SK-N-MC (cell line): ENCODE measurements around the gene TLR9.

Source experiments
- DNase-seq: peaks from one replicate; pipeline ENCODE4 v3.0.0-alpha.2; 2011; ENCODE audit warnings: low read depth, low spot score
- H3K27ac ChIP-seq: fragments of 200-600 bp; sonication (generic); 2 replicates; pipeline ENCODE4 v1.5.1; 2016; ENCODE audit warnings: mixed run types
- H3K36me3 ChIP-seq: fragments of 200-600 bp; sonication (generic); 2 replicates; pipeline ENCODE4 v1.6.1; 2017; ENCODE audit warnings: antibody characterized with exemption, low read length, mixed read lengths; ENCODE audit not compliant: insufficient read depth
- H3K4me3 ChIP-seq: fragments of 200-600 bp; sonication (generic); 2 replicates; pipeline ENCODE4 v1.5.1; 2016
- H3K9ac ChIP-seq: fragments of 200-600 bp; sonication (generic); 2 replicates; pipeline ENCODE4 v1.8.0; 2017; ENCODE audit warnings: mixed run types, mixed read lengths; ENCODE audit not compliant: insufficient read length
- H3K9me3 ChIP-seq: fragments of 200-600 bp; sonication (generic); 2 replicates; pipeline ENCODE4 v1.6.1; 2017; ENCODE audit warnings: low read depth, mild to moderate bottlenecking, antibody characterized with exemption, low read length, moderate library complexity, mixed read lengths
- EZH2 ChIP-seq: fragments of 200-600 bp; sonication (generic); IDR thresholded peaks from one replicate; pipeline ENCODE4 v1.6.1; 2017; ENCODE audit warnings: antibody characterized with exemption
- FOXP2 ChIP-seq: optimal IDR thresholded peaks from 2 replicates; pipeline ENCODE3; 2011; ENCODE audit warnings: mild to moderate bottlenecking, moderate library complexity; ENCODE audit not compliant: insufficient read depth; ENCODE audit errors: extremely low read length, control extremely low read depth
- POLR2AphosphoS5 ChIP-seq: IDR thresholded peaks from 2 replicates; pipeline ENCODE4 v1.6.1; 2012; ENCODE audit warnings: mild to moderate bottlenecking, low read depth, low read length, borderline replicate concordance

The TLR9 gene

DNA sequence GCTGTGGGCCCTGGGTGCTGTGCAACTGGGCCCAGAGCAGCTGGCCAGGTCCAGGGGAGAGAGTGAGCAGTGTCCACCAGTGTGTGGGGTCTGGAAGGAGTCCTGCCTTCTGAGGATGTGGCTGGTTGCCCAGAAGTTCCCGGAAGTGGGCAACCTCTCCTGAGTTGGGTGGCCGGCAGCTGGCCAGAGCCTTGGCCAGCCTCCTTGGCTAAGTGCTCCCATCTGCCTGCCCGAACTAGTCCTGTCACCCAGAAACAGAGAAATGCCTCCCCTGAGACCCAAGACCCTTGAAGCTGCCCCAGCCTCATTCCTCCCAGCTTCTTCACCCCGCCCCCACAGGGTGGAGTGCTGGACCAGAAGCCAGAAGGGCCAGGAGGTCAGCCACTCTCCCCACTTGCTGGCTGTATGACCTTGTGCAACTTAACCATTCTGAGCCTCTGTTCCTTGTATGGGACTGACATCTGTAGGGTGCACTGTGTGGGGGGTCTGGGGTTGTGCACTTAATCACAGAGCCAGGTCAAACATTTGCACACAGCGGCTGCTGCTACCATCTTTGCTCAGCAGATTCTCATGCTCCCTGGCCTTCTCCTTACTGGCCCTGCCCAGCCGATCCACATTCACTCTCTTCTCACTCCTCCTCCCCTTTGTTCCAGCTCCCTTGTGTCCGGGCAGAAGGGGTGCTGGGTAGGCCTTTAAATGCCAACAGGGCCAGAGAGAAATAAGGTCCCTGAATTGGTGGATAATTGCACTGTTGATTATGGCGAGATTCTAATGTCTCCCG is 35.0 kb downstream of the TLR9 start:
- no peak for TF ChIP-seq POLR2AphosphoS5
- no peak for TF ChIP-seq EZH2
- Histone ChIP-seq H3K9ac (no peak overlapping the region), H3K4me3 (no peak overlapping the region), H3K27ac (no peak overlapping the region), H3K9me3 (no peaks in the 10 kb centered on the region), H3K36me3 (no peaks in the 10 kb centered on the region)
- no peak for DNase-seq

DNA sequence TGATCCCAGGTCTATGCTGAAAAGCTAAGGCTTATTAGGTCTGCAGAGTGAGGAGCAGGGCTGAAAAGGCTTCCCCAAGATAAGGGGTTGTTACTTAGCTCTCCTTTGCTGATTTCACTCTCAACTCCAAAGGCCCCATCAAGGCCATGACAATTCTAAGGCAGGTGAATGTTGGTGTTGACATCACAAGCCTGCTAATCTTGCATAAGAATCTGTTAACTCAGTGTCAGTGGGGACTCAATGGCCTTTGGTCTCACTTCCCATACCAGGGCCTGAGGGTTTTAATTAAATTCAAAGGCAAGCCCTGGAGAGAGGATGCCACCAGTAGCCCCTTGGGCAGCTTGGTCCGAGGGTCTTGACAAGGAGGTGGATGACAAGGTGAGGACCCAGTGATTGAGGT is 36.9 kb downstream of the TLR9 start:
- H3K36me3 ChIP-seq: no peaks in the 10 kb centered on the region
- TF ChIP-seq POLR2AphosphoS5: no peak
- no peak for TF ChIP-seq EZH2
- no peak for TF ChIP-seq FOXP2
- no peak overlapping the region for H3K4me3 ChIP-seq
- H3K9ac ChIP-seq: no peak overlapping the region
- DNase-seq: no peak
- H3K27ac ChIP-seq: no peak overlapping the region
- no peaks in the 10 kb centered on the region for H3K9me3 ChIP-seq

DNA sequence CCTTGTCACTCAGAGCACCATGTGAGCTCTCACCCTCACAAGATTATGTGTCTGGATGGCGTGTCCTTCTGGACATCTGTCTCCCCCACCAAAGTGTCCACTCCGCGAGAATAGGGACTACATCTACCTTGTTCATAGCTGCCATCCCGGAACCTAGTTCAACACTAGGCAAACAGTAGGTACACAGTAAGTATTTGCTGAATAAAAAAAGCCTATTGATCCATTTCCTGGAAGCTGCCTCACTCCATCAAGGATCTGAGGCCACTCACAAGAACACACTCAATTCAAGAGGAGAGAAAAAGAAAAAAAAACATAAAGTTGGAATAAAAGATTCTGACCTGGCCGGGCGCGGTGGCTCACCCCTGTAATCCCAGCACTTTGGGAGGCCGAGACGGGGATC is 38.7 kb downstream of the TLR9 start:
- no peak for DNase-seq
- no peaks in the 10 kb centered on the region for H3K36me3 ChIP-seq
- H3K4me3 ChIP-seq: no peak overlapping the region
- H3K9ac ChIP-seq: no peak overlapping the region
- H3K27ac ChIP-seq: no peak overlapping the region
- no peaks in the 10 kb centered on the region for H3K9me3 ChIP-seq
- TF ChIP-seq FOXP2: no peak
- TF ChIP-seq EZH2: no peak
- TF ChIP-seq POLR2AphosphoS5: no peak

DNA sequence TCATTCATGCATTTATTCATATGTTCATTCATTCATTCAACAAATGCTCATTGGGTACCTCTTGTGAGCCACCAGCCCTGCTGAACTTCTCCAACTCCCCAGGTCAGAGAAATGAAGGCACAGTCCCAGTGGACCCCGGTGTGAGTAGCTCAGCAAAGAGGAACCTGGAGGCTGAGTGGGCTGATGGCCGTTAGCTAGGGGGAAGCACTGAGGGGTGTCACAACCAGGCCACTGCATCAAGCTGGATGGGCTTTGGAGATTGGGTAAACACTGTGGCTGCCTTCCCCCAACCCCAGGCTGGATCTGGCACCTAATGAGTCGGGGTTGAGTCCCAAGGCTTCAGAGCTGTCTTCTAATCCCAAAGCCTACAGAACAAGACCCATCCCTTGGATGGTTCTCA is 39.6 kb downstream of the TLR9 start:
- no peak for TF ChIP-seq EZH2
- no peak for TF ChIP-seq FOXP2
- TF ChIP-seq POLR2AphosphoS5: no peak
- Histone ChIP-seq H3K4me3 (no peak overlapping the region), H3K27ac (no peak overlapping the region), H3K9me3 (no peaks in the 10 kb centered on the region), H3K36me3 (no peaks in the 10 kb centered on the region), H3K9ac (no peak overlapping the region)
- no peak for DNase-seq

DNA sequence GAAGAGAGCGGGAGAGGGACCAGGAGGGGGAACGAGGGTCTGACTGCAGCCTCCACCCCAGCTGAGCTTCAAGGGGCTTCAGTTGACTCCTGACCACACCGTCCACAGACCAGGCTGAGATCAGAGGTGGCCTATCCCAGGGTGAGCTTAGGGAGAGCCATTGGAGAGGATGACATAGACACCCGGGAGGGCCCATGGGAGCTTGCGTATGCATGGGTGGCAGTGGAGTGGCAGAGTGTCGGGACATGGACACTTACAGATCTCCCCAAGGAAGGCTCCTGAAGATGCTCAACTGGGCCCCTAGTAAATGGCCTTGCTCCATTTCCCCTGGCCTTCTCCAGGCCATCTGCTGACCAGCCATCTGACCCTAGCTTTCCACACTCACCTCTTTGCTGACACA is 40.1 kb downstream of the TLR9 start:
- TF ChIP-seq POLR2AphosphoS5 (no peak), EZH2 (no peak), FOXP2 (no peak)
- Histone ChIP-seq H3K27ac (no peak overlapping the region), H3K9ac (no peak overlapping the region), H3K9me3 (no peaks in the 10 kb centered on the region), H3K4me3 (no peak overlapping the region), H3K36me3 (no peaks in the 10 kb centered on the region)
- no peak for DNase-seq

DNA sequence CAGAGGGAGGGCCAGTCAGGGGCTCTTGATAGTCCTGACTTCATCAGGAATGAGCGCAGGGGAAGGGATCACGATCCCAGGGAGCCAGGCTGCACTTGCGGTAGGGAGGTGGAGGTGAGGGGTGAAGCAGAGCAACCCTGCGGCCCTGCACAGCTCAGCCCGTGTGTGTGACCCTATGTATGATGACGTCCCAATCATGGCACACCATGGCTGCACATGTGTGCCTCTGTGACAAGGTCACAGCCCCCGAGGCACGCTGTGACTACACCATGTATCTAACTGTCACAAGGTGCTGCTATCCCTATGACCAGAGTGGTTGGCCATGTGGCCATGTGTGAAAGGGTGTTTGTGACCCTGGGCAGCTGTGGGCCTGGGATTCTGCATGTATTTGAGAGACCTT is 40.8 kb downstream of the TLR9 start:
- TF ChIP-seq EZH2: no peak
- no peak for TF ChIP-seq FOXP2
- TF ChIP-seq POLR2AphosphoS5: no peak
- Histone ChIP-seq H3K9me3 (no peaks in the 10 kb centered on the region), H3K27ac (no peak overlapping the region), H3K36me3 (no peaks in the 10 kb centered on the region), H3K4me3 (no peak overlapping the region), H3K9ac (no peak overlapping the region)
- no peak for DNase-seq

DNA sequence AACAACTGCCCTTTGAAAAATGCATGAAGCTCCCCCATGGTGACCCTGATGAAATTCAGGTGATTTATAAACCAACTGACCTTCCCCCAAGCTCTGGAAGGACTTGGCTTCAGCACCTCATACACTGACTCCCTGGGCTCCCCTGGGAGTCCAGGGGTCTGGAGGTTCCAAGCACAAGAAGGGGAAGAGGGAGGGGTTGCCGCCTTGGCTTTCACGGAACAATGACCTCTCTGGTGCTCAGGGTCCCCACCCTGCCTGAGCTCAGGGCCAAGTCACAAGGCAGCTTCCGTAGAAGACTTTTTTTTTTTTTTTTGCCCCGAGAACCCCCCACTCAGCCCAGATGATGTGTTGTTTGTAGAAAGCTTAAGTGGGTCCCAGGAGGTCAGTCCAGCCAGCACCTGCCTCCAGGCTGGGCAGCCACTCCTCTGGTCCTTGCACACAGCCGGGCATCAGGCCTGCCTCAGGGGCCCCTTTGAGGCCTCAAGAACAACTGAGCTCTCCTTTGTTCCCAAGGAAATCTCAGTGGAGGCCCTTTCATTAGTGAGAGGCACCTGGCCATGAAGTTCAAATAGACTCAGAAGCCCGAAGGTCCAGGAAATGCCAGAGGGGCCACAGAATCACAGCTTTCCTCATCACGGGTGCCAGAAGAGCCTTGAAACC is 41.5 kb downstream of the TLR9 start:
- no peaks in the 10 kb centered on the region for H3K36me3 ChIP-seq
- H3K9ac ChIP-seq: no peak overlapping the region
- H3K9me3 ChIP-seq: no peaks in the 10 kb centered on the region
- no peak overlapping the region for H3K4me3 ChIP-seq
- no peak for TF ChIP-seq EZH2
- no peak for TF ChIP-seq FOXP2
- TF ChIP-seq POLR2AphosphoS5: no peak
- no peak overlapping the region for H3K27ac ChIP-seq
- DNase-seq: no peak

DNA sequence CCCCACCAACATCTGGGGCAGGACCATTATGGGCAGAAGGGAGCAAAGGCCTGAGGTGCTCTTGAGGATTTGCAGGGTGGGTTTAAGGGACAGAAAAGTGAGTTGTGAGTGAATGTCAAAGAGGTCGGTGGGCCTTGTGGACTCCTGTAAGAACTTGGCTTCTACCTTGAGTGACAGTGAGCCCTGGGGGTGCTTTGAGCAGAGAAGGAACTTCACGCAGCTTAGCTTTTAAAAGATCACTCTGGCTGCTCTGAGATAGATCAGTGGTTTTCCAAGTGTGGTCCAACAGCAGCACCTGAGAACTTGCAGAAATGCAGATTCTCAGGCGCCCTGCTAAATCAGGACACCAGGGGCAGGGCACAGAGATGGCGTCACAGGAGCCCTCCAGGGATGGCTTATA is 42.8 kb downstream of the TLR9 start:
- no peak for DNase-seq
- Histone ChIP-seq H3K4me3 (no peak overlapping the region), H3K9ac (no peak overlapping the region), H3K9me3 (no peaks in the 10 kb centered on the region), H3K27ac (no peak overlapping the region), H3K36me3 (no peaks in the 10 kb centered on the region)
- no peak for TF ChIP-seq POLR2AphosphoS5
- TF ChIP-seq EZH2: no peak
- no peak for TF ChIP-seq FOXP2
